GM18909 (cell line): ENCODE measurements around the gene CD38.
"Not testable (repeated sequence)": the region's sequence is repeated elsewhere in the genome, so short reads cannot be mapped to it uniquely, and the experiment has no call there.

Experiments
- ATAC-seq: cut with Tn5 transposase; IDR thresholded peaks from one replicate; pipeline ENCODE4 v1.9.1; 2021; ENCODE audit warnings: mild to moderate bottlenecking; ENCODE audit not compliant: unreplicated experiment, poor library complexity

CD38 gene

GRCh38 chr4:15794905-15795304 lies 16.8 kb downstream of the CD38 start:
- peak; percentile 61 for ATAC-seq

GRCh38 chr4:15797320-15797719 lies 19.2 kb downstream of the CD38 start:
- no peak for ATAC-seq

- no peak for ATAC-seq
These were observed 21.0 kb downstream of the CD38 start for GRCh38 chr4:15799141-15799540.

- ATAC-seq, result no peak
These were observed 21.6 kb downstream of the CD38 start for GRCh38 chr4:15799701-15800100.

- not testable (repeated sequence) for ATAC-seq
These were observed 24.4 kb downstream of the CD38 start for GRCh38 chr4:15802497-15802896.

GRCh38 chr4:15805583-15806517 lies 27.7 kb downstream of the CD38 start:
- ATAC-seq, result peak; percentile 43

GRCh38 chr4:15809058-15809457 lies 30.9 kb downstream of the CD38 start:
- ATAC-seq, result peak; percentile 79

- peak; percentile 11 for ATAC-seq
These were observed 31.3 kb downstream of the CD38 start for GRCh38 chr4:15809466-15809865.

GRCh38 chr4:15811703-15812337 lies 33.7 kb downstream of the CD38 start:
- ATAC-seq, result no peak

GRCh38 chr4:15832523-15833451 lies 54.7 kb downstream of the CD38 start:
- ATAC-seq, result peak; percentile 66

- no peak for ATAC-seq
These were observed 55.7 kb downstream of the CD38 start for GRCh38 chr4:15833801-15834200.

GRCh38 chr4:15836362-15836761 lies 58.2 kb downstream of the CD38 start:
- peak; percentile 48 for ATAC-seq

GRCh38 chr4:15837591-15837990 lies 59.5 kb downstream of the CD38 start:
- ATAC-seq, result no peak

- not testable (repeated sequence) for ATAC-seq
These were observed 63.1 kb downstream of the CD38 start for GRCh38 chr4:15841194-15841730.

- no peak for ATAC-seq
These were observed 69.6 kb downstream of the CD38 start for GRCh38 chr4:15847746-15848145.

GRCh38 chr4:15848191-15848842 lies 70.2 kb downstream of the CD38 start:
- ATAC-seq, result no peak

GRCh38 chr4:15851969-15852368 lies 73.8 kb downstream of the CD38 start:
- ATAC-seq, result no peak

GRCh38 chr4:15852524-15852923 lies 74.4 kb downstream of the CD38 start:
- no peak for ATAC-seq

GRCh38 chr4:15853345-15853744 lies 75.2 kb downstream of the CD38 start:
- ATAC-seq, result no peak
